ENCODE results near the gene THSD7B. TPM values are rescaled to one million over a fixed set of nuclear protein-coding genes. Genes with fewer than 3 reads are reported as not detected.

THSD7B gene
- polyA plus RNA-seq, 1 donor from 2014 or later: 0.46 TPM

GRCh38 chr2:137190411-137191195, 425.3 kb downstream of the THSD7B start:
- Histone ChIP-seq H4K20me1 (ENCODE audit: insufficient read depth) (no peaks in the 10 kb centered on the region), H3K27ac (ENCODE audit: low read length) (no peak overlapping the region), H3K9ac (ENCODE audit: low read length) (no peak overlapping the region), H2AFZ (ENCODE audit: low read depth, low read length) (no peak overlapping the region), H3K36me3 (ENCODE audit: insufficient read depth, low read length) (no peaks in the 10 kb centered on the region), H3F3A (ENCODE audit: insufficient read depth, low read length, poor library complexity, severe bottlenecking) (no peaks in the 10 kb centered on the region), H3K9me3 (ENCODE audit: low read length) (no peaks in the 10 kb centered on the region), H3K27me3 (ENCODE audit: insufficient read depth, low read depth, low read length) (no peaks in the 10 kb centered on the region), H3K4me2 (ENCODE audit: low read length) (no peak overlapping the region), H3K9me2 (ENCODE audit: insufficient read depth, low read length) (no peaks in the 10 kb centered on the region), H3K4me3 (ENCODE audit: low read length) (peak overlapping the region; percentile 24), H3K79me2 (replicated peaks; ENCODE audit: insufficient read depth, low read length) (no peaks in the 10 kb centered on the region)
- no peak for TF ChIP-seq MXI1 (conservative IDR thresholded peaks at IDR 0.05; ENCODE audit: poor library complexity, severe bottlenecking)
- no peak for TF ChIP-seq EZH2 (IDR thresholded peaks at IDR 0.05; ENCODE audit: borderline replicate concordance, insufficient read depth, low read length, poor library complexity, severe bottlenecking)
- TF ChIP-seq EP300 (conservative IDR thresholded peaks at IDR 0.05; ENCODE audit: poor library complexity, severe bottlenecking): peak; percentile 14
- TF ChIP-seq SMC3 (conservative IDR thresholded peaks at IDR 0.05; ENCODE audit: poor library complexity): no peak
- TF ChIP-seq TAF1 (IDR thresholded peaks at IDR 0.05; ENCODE audit: low read depth): no peak
- no peak for TF ChIP-seq RAD21 (conservative IDR thresholded peaks at IDR 0.05)
- no peak for TF ChIP-seq POLR2AphosphoS5 (IDR thresholded peaks at IDR 0.05)
- TF ChIP-seq, protein P1, sequence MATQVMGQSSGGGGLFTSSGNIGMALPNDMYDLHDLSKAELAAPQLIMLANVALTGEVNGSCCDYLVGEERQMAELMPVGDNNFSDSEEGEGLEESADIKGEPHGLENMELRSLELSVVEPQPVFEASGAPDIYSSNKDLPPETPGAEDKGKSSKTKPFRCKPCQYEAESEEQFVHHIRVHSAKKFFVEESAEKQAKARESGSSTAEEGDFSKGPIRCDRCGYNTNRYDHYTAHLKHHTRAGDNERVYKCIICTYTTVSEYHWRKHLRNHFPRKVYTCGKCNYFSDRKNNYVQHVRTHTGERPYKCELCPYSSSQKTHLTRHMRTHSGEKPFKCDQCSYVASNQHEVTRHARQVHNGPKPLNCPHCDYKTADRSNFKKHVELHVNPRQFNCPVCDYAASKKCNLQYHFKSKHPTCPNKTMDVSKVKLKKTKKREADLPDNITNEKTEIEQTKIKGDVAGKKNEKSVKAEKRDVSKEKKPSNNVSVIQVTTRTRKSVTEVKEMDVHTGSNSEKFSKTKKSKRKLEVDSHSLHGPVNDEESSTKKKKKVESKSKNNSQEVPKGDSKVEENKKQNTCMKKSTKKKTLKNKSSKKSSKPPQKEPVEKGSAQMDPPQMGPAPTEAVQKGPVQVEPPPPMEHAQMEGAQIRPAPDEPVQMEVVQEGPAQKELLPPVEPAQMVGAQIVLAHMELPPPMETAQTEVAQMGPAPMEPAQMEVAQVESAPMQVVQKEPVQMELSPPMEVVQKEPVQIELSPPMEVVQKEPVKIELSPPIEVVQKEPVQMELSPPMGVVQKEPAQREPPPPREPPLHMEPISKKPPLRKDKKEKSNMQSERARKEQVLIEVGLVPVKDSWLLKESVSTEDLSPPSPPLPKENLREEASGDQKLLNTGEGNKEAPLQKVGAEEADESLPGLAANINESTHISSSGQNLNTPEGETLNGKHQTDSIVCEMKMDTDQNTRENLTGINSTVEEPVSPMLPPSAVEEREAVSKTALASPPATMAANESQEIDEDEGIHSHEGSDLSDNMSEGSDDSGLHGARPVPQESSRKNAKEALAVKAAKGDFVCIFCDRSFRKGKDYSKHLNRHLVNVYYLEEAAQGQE (IDR thresholded peaks at IDR 0.05; ENCODE audit: borderline replicate concordance): no peak
- peak; percentile 8 for TF ChIP-seq CTCF (IDR thresholded peaks at IDR 0.05; ENCODE audit: poor library complexity, severe bottlenecking)

GRCh38 chr2:137192366-137193310, 427.3 kb downstream of the THSD7B start:
- Histone ChIP-seq H3K27ac (ENCODE audit: low read length) (no peak overlapping the region), H3K4me2 (ENCODE audit: low read length) (no peak overlapping the region), H3K27me3 (ENCODE audit: insufficient read depth, low read depth, low read length) (no peaks in the 10 kb centered on the region), H3K36me3 (ENCODE audit: insufficient read depth, low read length) (no peaks in the 10 kb centered on the region), H3F3A (ENCODE audit: insufficient read depth, low read length, poor library complexity, severe bottlenecking) (no peaks in the 10 kb centered on the region), H4K20me1 (ENCODE audit: insufficient read depth) (no peaks in the 10 kb centered on the region), H3K9ac (ENCODE audit: low read length) (no peak overlapping the region), H2AFZ (ENCODE audit: low read depth, low read length) (no peak overlapping the region), H3K4me3 (ENCODE audit: low read length) (no peak overlapping the region), H3K9me3 (ENCODE audit: low read length) (no peaks in the 10 kb centered on the region), H3K79me2 (replicated peaks; ENCODE audit: insufficient read depth, low read length) (no peaks in the 10 kb centered on the region), H3K9me2 (ENCODE audit: insufficient read depth, low read length) (no peaks in the 10 kb centered on the region)
- TF ChIP-seq RAD21 (conservative IDR thresholded peaks at IDR 0.05) (no peak), EP300 (conservative IDR thresholded peaks at IDR 0.05; ENCODE audit: poor library complexity, severe bottlenecking) (peak; percentile 36), POLR2AphosphoS5 (IDR thresholded peaks at IDR 0.05) (peak; percentile 15)
- TF ChIP-seq, protein P1 (IDR thresholded peaks at IDR 0.05; ENCODE audit: borderline replicate concordance): peak; percentile 73
